Suprapubic skin (tissue), 4 donors: ENCODE results near the gene CACUL1.

Source experiments
- CTCF ChIP-seq, 2 donors: fragments of 200-600 bp in 1 of 2; fragments of 450-650 bp in 1 of 2; sonication (generic) in 1 of 2; IDR thresholded peaks; one replicate each; pipeline ENCODE4 v1.5.1; 2016 to 2019; ENCODE audit warnings: antibody characterized with exemption in 2 of 2, mild to moderate bottlenecking in 1 of 2, moderate library complexity in 1 of 2
- EP300 ChIP-seq: sonication (generic); formaldehyde crosslinking; IDR thresholded peaks from one replicate; pipeline ENCODE4 v1.6.1; 2017; ENCODE audit warnings: antibody characterized with exemption
- POLR2A ChIP-seq, 2 donors: fragments of 450-650 bp; IDR thresholded peaks; one replicate each; pipeline ENCODE4 v1.6.1; 2017; ENCODE audit warnings: antibody characterized with exemption in 2 of 2, mild to moderate bottlenecking in 2 of 2, moderate library complexity in 2 of 2
- POLR2AphosphoS5 ChIP-seq, 3 donors: sonication (generic); formaldehyde crosslinking; IDR thresholded peaks; one replicate each; pipeline ENCODE4 v1.6.1; 2017; ENCODE audit warnings: antibody characterized with exemption in 3 of 3

GRCh38 chr10:118793545-118793944, 38.8 kb upstream of the CACUL1 start:
- TF ChIP-seq CTCF (IDR thresholded peaks at IDR 0.05), result no peak
- no peak for TF ChIP-seq POLR2A (IDR thresholded peaks at IDR 0.05)
- no peak for TF ChIP-seq POLR2AphosphoS5 (IDR thresholded peaks at IDR 0.05)
- no peak for TF ChIP-seq EP300
